Uterus (tissue), 2 donors: ENCODE results near the gene ITSN1.

Source experiments
- CTCF ChIP-seq, 4 experiments: fragments of 200-600 bp in 2 of 4; fragments of 450-650 bp in 2 of 4; sonication (generic) in 2 of 4; IDR thresholded peaks; one replicate each; pipeline ENCODE4 v1.5.1; 2016 to 2019; ENCODE audit warnings: antibody characterized with exemption in 4 of 4, mild to moderate bottlenecking in 2 of 4, moderate library complexity in 1 of 4
- POLR2A ChIP-seq, 2 donors: fragments of 450-650 bp; IDR thresholded peaks; one replicate each; pipeline ENCODE4 v1.6.1; 2016; ENCODE audit warnings: antibody characterized with exemption in 2 of 2, mild to moderate bottlenecking in 1 of 2, moderate library complexity in 1 of 2

GRCh38 chr21:33648555-33648954 is 6.3 kb downstream of the ITSN1 start:
- no peak for TF ChIP-seq CTCF (IDR thresholded peaks at IDR 0.05)
- no peak for TF ChIP-seq POLR2A (IDR thresholded peaks at IDR 0.05)
